HCT116 (cell line): Measurements from ENCODE around the gene ST3GAL3. TPM values are rescaled to one million over a fixed set of nuclear protein-coding genes. Genes with fewer than 3 reads are reported as not detected.

Experiments
- ATAC-seq: fragments of 200-7000 bp; cut with Tn5 transposase; 2 replicates; pipeline ENCODE4 v1.9.1; 2020; ENCODE audit warnings: mild to moderate bottlenecking, moderate library complexity
- BruUV-seq: library from RNA; stranded (reverse); fragments of 400-500 nt; replicated peaks from 2 replicates; lab custom pipeline; 2021; lab: Mats Ljungman, UMichigan
- CTCF ChIA-PET: fragments of 300-600 bp; sonication (Branson Sonifier 250); formaldehyde crosslinking; loops from one replicate; lab custom pipeline; 2021; ENCODE audit warnings: antibody characterized with exemption; lab: Charles Lee
- POLR2A ChIA-PET: fragments of 300-600, 350-600 bp; sonication (Branson Sonifier 250); formaldehyde crosslinking; loops from one replicate; lab custom pipeline; 2021; ENCODE audit warnings: antibody characterized with exemption; lab: Charles Lee
- RAD21 ChIA-PET, 2 experiments: fragments of 300-600 bp; sonication (Branson Sonifier 250); formaldehyde crosslinking; loops; one replicate each; lab custom pipeline; 2023; ENCODE audit warnings: low total read pairs in 2 of 2; ENCODE audit not compliant: uncharacterized antibody in 2 of 2, unreplicated experiment in 2 of 2, low non-redundant PET in 1 of 2; lab: Charles Lee
- DNase-seq: peaks from one replicate; pipeline ENCODE4 v3.0.0-alpha.2; 2010; ENCODE audit warnings: low read depth, low spot score
- H2AFZ ChIP-seq: fragments of 200-600 bp; shearing (Covaris generic), sonication (generic); 2 replicates; pipeline ENCODE4 v1.6.1; 2017; ENCODE audit warnings: low read depth, mixed run types, mixed read lengths, antibody characterized with exemption, low read length; ENCODE audit not compliant: poor library complexity, severe bottlenecking
- H3K27ac ChIP-seq: 2 replicates; pipeline ENCODE4 v1.5.1; 2012; ENCODE audit warnings: low read depth, low read length
- H3K27me3 ChIP-seq: fragments of 200-600 bp; sonication (generic); 2 replicates; pipeline ENCODE4 v1.6.1; 2016; ENCODE audit warnings: mixed run types, low read length, mixed read lengths; ENCODE audit not compliant: insufficient read depth
- H3K36me3 ChIP-seq, 2 experiments: fragments of 200-500 bp in 1 of 2; fragments of 200-600 bp in 1 of 2; sonication (Bioruptor generic) in 1 of 2; sonication (generic) in 1 of 2; 2 replicates each; pipeline versions ENCODE4 v1.5.1 to v1.6.1; 2014 to 2016; ENCODE audit warnings: low read length in 2 of 2, inconsistent platforms in 1 of 2, mixed read lengths in 1 of 2, mixed run types in 1 of 2; ENCODE audit not compliant: insufficient read depth in 2 of 2, control insufficient read depth in 1 of 2
- H3K4me1 ChIP-seq, 2 experiments: fragments of 200-600 bp in 1 of 2; sonication (generic) in 1 of 2; 2 replicates each; pipeline versions ENCODE4 v1.5.1 to v1.6.1; 2012 to 2017; ENCODE audit warnings: low read length in 2 of 2, inconsistent platforms in 1 of 2, mild to moderate bottlenecking in 1 of 2, mixed read lengths in 1 of 2, mixed run types in 1 of 2, moderate library complexity in 1 of 2; ENCODE audit not compliant: insufficient read depth in 2 of 2, control insufficient read depth in 1 of 2
- H3K4me2 ChIP-seq: fragments of 200-600 bp; sonication (generic); 2 replicates; pipeline ENCODE4 v1.6.1; 2017; ENCODE audit warnings: mixed run types, low read length, mixed read lengths
- H3K4me3 ChIP-seq, 2 experiments: fragments of 200-600 bp in 1 of 2; sonication (generic) in 1 of 2; replicated peaks in 1 of 2; 2 replicates each; pipeline ENCODE4 v1.5.1; 2011 to 2016; ENCODE audit warnings: low read length in 2 of 2, control low read depth in 1 of 2, low read depth in 1 of 2, mild to moderate bottlenecking in 1 of 2, mixed read lengths in 1 of 2, mixed run types in 1 of 2
- H3K79me2 ChIP-seq: fragments of 200-600 bp; sonication (generic); 2 replicates; pipeline ENCODE4 v1.6.1; 2017; ENCODE audit warnings: mild to moderate bottlenecking, mixed run types, low read length, moderate library complexity, mixed read lengths; ENCODE audit not compliant: insufficient read depth
- H3K9ac ChIP-seq: fragments of 200-600 bp; sonication (generic); 2 replicates; pipeline ENCODE4 v1.6.1; 2016; ENCODE audit warnings: low read length, mixed read lengths
- H3K9me2 ChIP-seq: fragments of 200-600 bp; sonication (generic), shearing (Covaris generic); 2 replicates; pipeline ENCODE4 v1.6.1; 2017; ENCODE audit warnings: mixed run types, mild to moderate bottlenecking, moderate library complexity; ENCODE audit not compliant: insufficient read depth
- H3K9me3 ChIP-seq, 2 experiments: fragments of 200-500 bp in 1 of 2; fragments of 200-600 bp in 1 of 2; sonication (Bioruptor generic) in 1 of 2; sonication (generic) in 1 of 2; 2 replicates each; pipeline ENCODE4 v1.6.1; 2014 to 2017; ENCODE audit warnings: low read length in 2 of 2, mixed read lengths in 2 of 2, inconsistent platforms in 1 of 2, low read depth in 1 of 2, mild to moderate bottlenecking in 1 of 2, mixed run types in 1 of 2, moderate library complexity in 1 of 2; ENCODE audit not compliant: control insufficient read depth in 1 of 2, insufficient read depth in 1 of 2
- H4K20me1 ChIP-seq: fragments of 200-600 bp; sonication (generic), shearing (Covaris generic); 2 replicates; pipeline ENCODE4 v1.6.1; 2017; ENCODE audit warnings: mixed run types, mild to moderate bottlenecking, moderate library complexity; ENCODE audit not compliant: insufficient read depth
- CBX3 ChIP-seq: IDR thresholded peaks from 2 replicates; pipeline ENCODE4 v1.6.1; 2012; ENCODE audit warnings: low read depth
- CEBPB ChIP-seq: IDR thresholded peaks from 2 replicates; pipeline ENCODE4 v1.6.1; 2012; ENCODE audit warnings: low read depth
- CTCF ChIP-seq, 3 experiments: fragments of 200-600 bp in 1 of 3; sonication (generic) in 1 of 3; IDR thresholded peaks in 2 of 3; conservative IDR thresholded peaks in 1 of 3; 2 replicates each; pipeline ENCODE4 v1.5.1; 2012 to 2017; ENCODE audit warnings: low read depth in 2 of 3, low read length in 2 of 3, antibody characterized with exemption in 1 of 3, borderline replicate concordance in 1 of 3, control low read depth in 1 of 3, mild to moderate bottlenecking in 1 of 3, mixed read lengths in 1 of 3, mixed run types in 1 of 3, moderate library complexity in 1 of 3; ENCODE audit not compliant: insufficient read depth in 1 of 3
- RAD21 ChIP-seq: IDR thresholded peaks from 2 replicates; pipeline ENCODE4 v1.6.1; 2012; ENCODE audit warnings: low read depth, mild to moderate bottlenecking
- ZFX ChIP-seq: fragments of 450-650 bp; IDR thresholded peaks from 2 replicates; pipeline ENCODE4 v1.6.1; 2017
- intact Hi-C: fragments of 100-400 bp; cut with micrococcal nuclease; formaldehyde crosslinking; loops from 2 replicates; pipeline ENCODE4 v1.10.0; 2022
- total RNA-seq: library from RNA; stranded (reverse); gene quantifications from one replicate; pipeline ENCODE4 v1.2.1, GENCODE V29; 2021; ENCODE audit not compliant: unreplicated experiment

The ST3GAL3 gene
- total RNA-seq, 1 experiment from 2014 or later, result 7.2 TPM

DNA sequence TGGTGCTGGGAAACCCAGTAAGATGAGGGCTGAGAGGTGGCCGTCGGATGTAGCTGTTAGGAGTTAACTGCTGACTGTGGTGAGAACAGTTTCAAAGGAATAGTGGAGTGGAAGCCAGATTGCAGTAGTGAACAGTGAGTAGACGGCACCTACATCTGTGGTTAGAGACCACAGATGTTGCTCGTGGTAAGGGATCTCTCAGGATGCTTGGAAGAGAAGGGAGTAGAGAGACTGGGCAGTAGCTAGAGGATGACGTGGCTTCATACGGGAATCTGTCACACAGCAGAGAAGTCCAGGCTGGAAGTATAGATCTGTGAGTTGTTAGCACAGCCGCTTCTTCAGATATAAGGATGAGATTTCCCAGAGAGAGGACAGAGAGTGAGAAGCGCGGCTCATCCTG, 218.5 kb downstream of the ST3GAL3 start:
- Histone ChIP-seq H2AFZ (no peak overlapping the region), H3K27me3 (no peaks in the 10 kb centered on the region), H3K9me2 (no peaks in the 10 kb centered on the region), H3K36me3 (no peaks in the 10 kb centered on the region), H3K4me2 (no peak overlapping the region), H3K9me3 (no peaks in the 10 kb centered on the region), H3K9ac (no peak overlapping the region), H3K27ac (no peak overlapping the region), H3K4me3 (no peak overlapping the region), H3K4me1 (peaks cover 28 to 95% of the 10 kb centered on the region in 2 experiments), H4K20me1 (no peaks in the 10 kb centered on the region), H3K79me2 (no peaks in the 10 kb centered on the region)
- no TSS peak for BruUV-seq
- TF ChIP-seq RAD21 (no peak), CBX3 (no peak), CEBPB (no peak), ZFX (no peak), CTCF (IDR thresholded peaks at IDR 0.05 in 2 of 3, conservative IDR thresholded peaks at IDR 0.05 in 1 of 3; ENCODE audit: borderline replicate concordance in 1 of 3, insufficient read depth in 1 of 3, low read depth in 2 of 3, low read length in 2 of 3) (no peak)
- DNase-seq (no peak), ATAC-seq (no peak)
- ChIA-PET CTCF (interaction anchor here (1.1 to 2.8 kb wide), 2 partner anchors 9 to 163 kb away, joined by 4 to 12 read pairs; no protein-coding TSS in a partner anchor), POLR2A (no interaction called here), RAD21 (no interaction called here)
- intact Hi-C loops, result no loop called here
